Gastrocnemius medialis (tissue), 4 donors: Measurements from ENCODE around the gene TMEM267.
"Not testable (repeated sequence)": the region's sequence is repeated elsewhere in the genome, so short reads cannot be mapped to it uniquely, and the experiment has no call there.

Source experiments
- CTCF ChIP-seq, 5 experiments: fragments of 450-650 bp in 3 of 5; fragments of 200-600 bp in 2 of 5; sonication (generic) in 2 of 5; IDR thresholded peaks in 4 of 5; conservative IDR thresholded peaks in 1 of 5; 1 replicate in 4 of 5; 2 replicates in 1 of 5; pipeline ENCODE4 v1.5.1; 2016 to 2019; ENCODE audit warnings: antibody characterized with exemption in 5 of 5, mild to moderate bottlenecking in 3 of 5, moderate library complexity in 3 of 5
- POLR2A ChIP-seq, 2 donors: fragments of 450-650 bp; IDR thresholded peaks; one replicate each; pipeline ENCODE4 v1.6.1; 2017; ENCODE audit warnings: antibody characterized with exemption in 2 of 2, mild to moderate bottlenecking in 2 of 2, moderate library complexity in 2 of 2

GRCh38 chr5:43511062-43511461, 27.4 kb upstream of the TMEM267 start:
- TF ChIP-seq CTCF (IDR thresholded peaks at IDR 0.05 in 4 of 5, conservative IDR thresholded peaks at IDR 0.05 in 1 of 5); POLR2A (IDR thresholded peaks at IDR 0.05): not testable (repeated sequence)
